ENCODE data around the gene DUSP1. TPM values are rescaled to one million over a fixed set of nuclear protein-coding genes. Genes with fewer than 3 reads are reported as not detected.

The DUSP1 gene, protein sequence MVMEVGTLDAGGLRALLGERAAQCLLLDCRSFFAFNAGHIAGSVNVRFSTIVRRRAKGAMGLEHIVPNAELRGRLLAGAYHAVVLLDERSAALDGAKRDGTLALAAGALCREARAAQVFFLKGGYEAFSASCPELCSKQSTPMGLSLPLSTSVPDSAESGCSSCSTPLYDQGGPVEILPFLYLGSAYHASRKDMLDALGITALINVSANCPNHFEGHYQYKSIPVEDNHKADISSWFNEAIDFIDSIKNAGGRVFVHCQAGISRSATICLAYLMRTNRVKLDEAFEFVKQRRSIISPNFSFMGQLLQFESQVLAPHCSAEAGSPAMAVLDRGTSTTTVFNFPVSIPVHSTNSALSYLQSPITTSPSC
- 91.5 to 171 TPM (median 150 TPM) in 3 replicates for total RNA-seq
- long read RNA-seq, transcript DUSP1-201 (4 exons, 2,019 nt): major isoform, 455 of 498 reads
- long read RNA-seq, partial matches to known transcripts: 21 of 498 reads
- long read RNA-seq, other reads (novel, unspliced or antisense): 22 of 498 reads

- peak within 1 kb of the TSS; percentile 95 for H3K4me3 Mint-ChIP-seq (ENCODE audit: unreplicated experiment)
- TF ChIP-seq CTCF (IDR thresholded peaks at IDR 0.05): peak; percentile 76
- H3K4me1 Mint-ChIP-seq (ENCODE audit: low read depth): peaks cover 72% of the 10 kb centered on the region
- peak within 1 kb of the TSS; percentile 99 for H3K27ac Mint-ChIP-seq (ENCODE audit: unreplicated experiment)
- DNase-seq (ENCODE audit: low spot score): peak; percentile 99
- H3K36me3 Mint-ChIP-seq (ENCODE audit: low read depth): peaks cover 30% of the 10 kb centered on the region
- H3K27me3 Mint-ChIP-seq (ENCODE audit: low read depth): no peaks in the 10 kb centered on the region
- H3K9me3 Mint-ChIP-seq (ENCODE audit: low read depth): no peaks in the 10 kb centered on the region
These were observed at the start of gene DUSP1 for GRCh38 chr5:172770675-172771438. DUSP1 (minus strand) TSS chr5:172771195; CDS start chr5:172770952, 243 bp downstream.

- no peak for DNase-seq (ENCODE audit: low spot score)
- Mint-ChIP-seq H3K9me3 (ENCODE audit: low read depth) (peaks cover 3% of the 10 kb centered on the region), H3K4me3 (ENCODE audit: unreplicated experiment) (no peak overlapping the region), H3K36me3 (ENCODE audit: low read depth) (no peaks in the 10 kb centered on the region), H3K27ac (ENCODE audit: unreplicated experiment) (no peak overlapping the region), H3K4me1 (ENCODE audit: low read depth) (peaks cover 14% of the 10 kb centered on the region), H3K27me3 (ENCODE audit: low read depth) (no peaks in the 10 kb centered on the region)
- no peak for TF ChIP-seq CTCF (IDR thresholded peaks at IDR 0.05)
These were observed 49.2 kb upstream of the DUSP1 start for GRCh38 chr5:172820046-172820767.

DNA sequence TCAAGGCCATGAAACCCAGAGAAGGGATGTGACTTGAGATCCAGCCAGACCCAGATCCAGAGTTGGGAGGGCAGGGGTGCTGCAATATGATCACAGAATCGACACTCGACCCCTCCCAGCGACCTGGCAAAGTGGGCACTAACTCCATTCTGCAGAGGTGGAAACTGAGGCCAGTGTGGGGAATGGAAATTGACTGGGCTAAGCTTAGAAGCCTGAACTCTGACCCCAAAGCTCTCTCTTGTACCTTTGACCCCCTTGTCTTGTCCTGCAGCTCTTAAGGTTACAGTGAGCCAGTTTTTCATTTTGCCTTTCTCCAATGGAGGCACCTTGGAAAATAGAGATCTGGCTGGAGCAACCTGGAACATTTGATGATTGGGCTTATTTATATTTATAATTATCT is 48.6 kb upstream of the DUSP1 start:
- no peak for TF ChIP-seq CTCF (IDR thresholded peaks at IDR 0.05)
- H3K4me1 Mint-ChIP-seq (ENCODE audit: low read depth): peaks cover 14% of the 10 kb centered on the region
- no peaks in the 10 kb centered on the region for H3K36me3 Mint-ChIP-seq (ENCODE audit: low read depth)
- no peak overlapping the region for H3K4me3 Mint-ChIP-seq (ENCODE audit: unreplicated experiment)
- no peaks in the 10 kb centered on the region for H3K9me3 Mint-ChIP-seq (ENCODE audit: low read depth)
- DNase-seq (ENCODE audit: low spot score): no peak
- H3K27me3 Mint-ChIP-seq (ENCODE audit: low read depth): no peaks in the 10 kb centered on the region
- no peak overlapping the region for H3K27ac Mint-ChIP-seq (ENCODE audit: unreplicated experiment)

- Mint-ChIP-seq H3K36me3 (ENCODE audit: low read depth) (no peaks in the 10 kb centered on the region), H3K27me3 (ENCODE audit: low read depth) (no peaks in the 10 kb centered on the region), H3K4me1 (ENCODE audit: low read depth) (peaks cover 14% of the 10 kb centered on the region), H3K9me3 (ENCODE audit: low read depth) (no peaks in the 10 kb centered on the region), H3K27ac (ENCODE audit: unreplicated experiment) (no peak overlapping the region), H3K4me3 (ENCODE audit: unreplicated experiment) (no peak overlapping the region)
- DNase-seq (ENCODE audit: low spot score): no peak
- TF ChIP-seq CTCF (IDR thresholded peaks at IDR 0.05): no peak
These were observed 47.1 kb upstream of the DUSP1 start for GRCh38 chr5:172818081-172818480.

- Mint-ChIP-seq H3K27me3 (ENCODE audit: low read depth) (no peaks in the 10 kb centered on the region), H3K4me1 (ENCODE audit: low read depth) (peaks cover 14% of the 10 kb centered on the region), H3K9me3 (ENCODE audit: low read depth) (no peaks in the 10 kb centered on the region), H3K27ac (ENCODE audit: unreplicated experiment) (no peak overlapping the region), H3K4me3 (ENCODE audit: unreplicated experiment) (no peak overlapping the region), H3K36me3 (ENCODE audit: low read depth) (no peaks in the 10 kb centered on the region)
- TF ChIP-seq CTCF (IDR thresholded peaks at IDR 0.05): no peak
- no peak for DNase-seq (ENCODE audit: low spot score)
These were observed 46.7 kb upstream of the DUSP1 start for GRCh38 chr5:172817664-172818063.
